HL-60 (cell line): ENCODE data around the gene ETV5.

Experiments used
- DNase-seq, 2 experiments: peaks; one replicate each; pipeline ENCODE4 v3.0.0-alpha.2; 2010 to 2020; ENCODE audit warnings: low read depth in 1 of 2, low spot score in 1 of 2
- H3K27ac ChIP-seq: fragments of 250-450 bp; sonication (Bioruptor Pico); replicated peaks from 2 replicates; pipeline ENCODE4 v1.5.1; 2020; ENCODE audit warnings: mild to moderate bottlenecking, moderate library complexity
- H3K27me3 ChIP-seq: fragments of 250-450 bp; sonication (Bioruptor Pico); 2 replicates; pipeline ENCODE4 v1.5.1; 2021; ENCODE audit warnings: mild to moderate bottlenecking, moderate library complexity; ENCODE audit not compliant: insufficient read depth, poor library complexity, severe bottlenecking
- H3K4me3 ChIP-seq: replicated peaks from 2 replicates; pipeline ENCODE4 v1.5.1; 2011; ENCODE audit warnings: mild to moderate bottlenecking, control low read depth, low read length; ENCODE audit not compliant: insufficient read depth
- GABPA ChIP-seq: IDR thresholded peaks from 2 replicates; pipeline ENCODE4 v1.6.1; 2012; ENCODE audit warnings: low read depth
- POLR2AphosphoS5 ChIP-seq: IDR thresholded peaks from 2 replicates; pipeline ENCODE4 v1.6.1; 2012; ENCODE audit warnings: low read depth
- SPI1 ChIP-seq: IDR thresholded peaks from 2 replicates; pipeline ENCODE4 v1.6.1; 2012; ENCODE audit warnings: low read depth, mild to moderate bottlenecking, borderline replicate concordance
- TF ChIP-seq, protein P1 (sequence below): IDR thresholded peaks from one replicate; pipeline ENCODE4 v1.5.1; 2011; ENCODE audit warnings: low read length, control low read depth, inconsistent platforms; ENCODE audit not compliant: insufficient read depth
- TF ChIP-seq, protein P2 (sequence below): IDR thresholded peaks from 2 replicates; pipeline ENCODE4 v1.6.1; 2012; ENCODE audit warnings: low read depth; ENCODE audit not compliant: insufficient replicate concordance

ETV5 gene

GRCh38 chr3:186152361-186152798 lies 43.5 kb upstream of the ETV5 start:
- Histone ChIP-seq H3K4me3 (no peak overlapping the region), H3K27me3 (no peaks in the 10 kb centered on the region)

GRCh38 chr3:186151077-186151971 lies 42.4 kb upstream of the ETV5 start:
- H3K27ac ChIP-seq: peak overlapping the region; percentile 14
- no peaks in the 10 kb centered on the region for H3K27me3 ChIP-seq
- H3K4me3 ChIP-seq: no peak overlapping the region
- peak in 1 of 2 experiments; percentile 45 for DNase-seq
- TF ChIP-seq GABPA (no peak), POLR2AphosphoS5 (0 out of 2 replicates have a peak, but pooled peaks have one; percentile 16)
- TF ChIP-seq, protein P1, sequence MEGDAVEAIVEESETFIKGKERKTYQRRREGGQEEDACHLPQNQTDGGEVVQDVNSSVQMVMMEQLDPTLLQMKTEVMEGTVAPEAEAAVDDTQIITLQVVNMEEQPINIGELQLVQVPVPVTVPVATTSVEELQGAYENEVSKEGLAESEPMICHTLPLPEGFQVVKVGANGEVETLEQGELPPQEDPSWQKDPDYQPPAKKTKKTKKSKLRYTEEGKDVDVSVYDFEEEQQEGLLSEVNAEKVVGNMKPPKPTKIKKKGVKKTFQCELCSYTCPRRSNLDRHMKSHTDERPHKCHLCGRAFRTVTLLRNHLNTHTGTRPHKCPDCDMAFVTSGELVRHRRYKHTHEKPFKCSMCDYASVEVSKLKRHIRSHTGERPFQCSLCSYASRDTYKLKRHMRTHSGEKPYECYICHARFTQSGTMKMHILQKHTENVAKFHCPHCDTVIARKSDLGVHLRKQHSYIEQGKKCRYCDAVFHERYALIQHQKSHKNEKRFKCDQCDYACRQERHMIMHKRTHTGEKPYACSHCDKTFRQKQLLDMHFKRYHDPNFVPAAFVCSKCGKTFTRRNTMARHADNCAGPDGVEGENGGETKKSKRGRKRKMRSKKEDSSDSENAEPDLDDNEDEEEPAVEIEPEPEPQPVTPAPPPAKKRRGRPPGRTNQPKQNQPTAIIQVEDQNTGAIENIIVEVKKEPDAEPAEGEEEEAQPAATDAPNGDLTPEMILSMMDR: no peak

More at GRCh38 chr3:186152361-186152798, 43.5 kb upstream of the ETV5 start:
- DNase-seq: peak in 1 of 2 experiments; percentile 16
- no peak for TF ChIP-seq POLR2AphosphoS5
- TF ChIP-seq GABPA: no peak
- TF ChIP-seq SPI1: no peak
- TF ChIP-seq, protein P1: no peak
- TF ChIP-seq, protein P2, sequence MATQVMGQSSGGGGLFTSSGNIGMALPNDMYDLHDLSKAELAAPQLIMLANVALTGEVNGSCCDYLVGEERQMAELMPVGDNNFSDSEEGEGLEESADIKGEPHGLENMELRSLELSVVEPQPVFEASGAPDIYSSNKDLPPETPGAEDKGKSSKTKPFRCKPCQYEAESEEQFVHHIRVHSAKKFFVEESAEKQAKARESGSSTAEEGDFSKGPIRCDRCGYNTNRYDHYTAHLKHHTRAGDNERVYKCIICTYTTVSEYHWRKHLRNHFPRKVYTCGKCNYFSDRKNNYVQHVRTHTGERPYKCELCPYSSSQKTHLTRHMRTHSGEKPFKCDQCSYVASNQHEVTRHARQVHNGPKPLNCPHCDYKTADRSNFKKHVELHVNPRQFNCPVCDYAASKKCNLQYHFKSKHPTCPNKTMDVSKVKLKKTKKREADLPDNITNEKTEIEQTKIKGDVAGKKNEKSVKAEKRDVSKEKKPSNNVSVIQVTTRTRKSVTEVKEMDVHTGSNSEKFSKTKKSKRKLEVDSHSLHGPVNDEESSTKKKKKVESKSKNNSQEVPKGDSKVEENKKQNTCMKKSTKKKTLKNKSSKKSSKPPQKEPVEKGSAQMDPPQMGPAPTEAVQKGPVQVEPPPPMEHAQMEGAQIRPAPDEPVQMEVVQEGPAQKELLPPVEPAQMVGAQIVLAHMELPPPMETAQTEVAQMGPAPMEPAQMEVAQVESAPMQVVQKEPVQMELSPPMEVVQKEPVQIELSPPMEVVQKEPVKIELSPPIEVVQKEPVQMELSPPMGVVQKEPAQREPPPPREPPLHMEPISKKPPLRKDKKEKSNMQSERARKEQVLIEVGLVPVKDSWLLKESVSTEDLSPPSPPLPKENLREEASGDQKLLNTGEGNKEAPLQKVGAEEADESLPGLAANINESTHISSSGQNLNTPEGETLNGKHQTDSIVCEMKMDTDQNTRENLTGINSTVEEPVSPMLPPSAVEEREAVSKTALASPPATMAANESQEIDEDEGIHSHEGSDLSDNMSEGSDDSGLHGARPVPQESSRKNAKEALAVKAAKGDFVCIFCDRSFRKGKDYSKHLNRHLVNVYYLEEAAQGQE: no peak
- peak overlapping the region; percentile 24; the same call in 1 of the 2 replicates for H3K27ac ChIP-seq

- no peak for DNase-seq
- TF ChIP-seq GABPA: no peak
- no peak for TF ChIP-seq SPI1
- TF ChIP-seq, protein P1: no peak
- no peak for TF ChIP-seq POLR2AphosphoS5
- TF ChIP-seq, protein P2: no peak
- Histone ChIP-seq H3K27ac (no peak overlapping the region; the same call in 1 of the 2 replicates), H3K27me3 (no peaks in the 10 kb centered on the region), H3K4me3 (no peak overlapping the region)
Observed at GRCh38 chr3:186150041-186150830, 41.3 kb upstream of the ETV5 start.
